HEK293 (cell line): ENCODE data around the gene ZNF84.

Source experiments
- HOXA7 ChIP-seq: sonication (generic); formaldehyde crosslinking; IDR thresholded peaks from 2 replicates; pipeline ENCODE4 v1.8.1; 2022; ENCODE audit warnings: missing genetic modification reagents, borderline replicate concordance
- HOXC10 ChIP-seq: sonication (generic); formaldehyde crosslinking; IDR thresholded peaks from 2 replicates; pipeline ENCODE4 v1.8.1; 2023; ENCODE audit warnings: mild to moderate bottlenecking, missing genetic modification reagents
- KLF10 ChIP-seq: fragments of 450-650 bp; IDR thresholded peaks from 2 replicates; pipeline ENCODE4 v1.5.1; 2018; ENCODE audit warnings: missing biosample characterization, mild to moderate bottlenecking, missing genetic modification characterization
- SALL2 ChIP-seq: fragments of 450-650 bp; formaldehyde crosslinking; IDR thresholded peaks from 2 replicates; pipeline ENCODE4 v1.5.0; 2017; ENCODE audit warnings: missing biosample characterization, mild to moderate bottlenecking, missing genetic modification characterization, borderline replicate concordance
- SP2 ChIP-seq: fragments of 450-650 bp; formaldehyde crosslinking; IDR thresholded peaks from 2 replicates; pipeline ENCODE4 v1.5.1; 2016; ENCODE audit warnings: missing biosample characterization, missing genetic modification characterization
- ZBTB48 ChIP-seq: fragments of 450-650 bp; formaldehyde crosslinking; IDR thresholded peaks from 2 replicates; pipeline ENCODE4 v1.5.1; 2016; ENCODE audit warnings: missing biosample characterization, missing genetic modification characterization
- ZFHX2 ChIP-seq: fragments of 450-650 bp; formaldehyde crosslinking; conservative IDR thresholded peaks from 2 replicates; pipeline ENCODE4 v1.5.1; 2016; ENCODE audit warnings: missing biosample characterization, missing genetic modification characterization
- ZNF174 ChIP-seq: fragments of 450-650 bp; formaldehyde crosslinking; IDR thresholded peaks from 2 replicates; pipeline ENCODE4 v1.5.0; 2017; ENCODE audit warnings: missing biosample characterization, mild to moderate bottlenecking, missing genetic modification characterization
- ZNF350 ChIP-seq: fragments of 450-650 bp; formaldehyde crosslinking; IDR thresholded peaks from 2 replicates; pipeline ENCODE4 v1.5.0; 2017; ENCODE audit warnings: missing biosample characterization, mild to moderate bottlenecking, missing genetic modification characterization
- ZNF366 ChIP-seq: fragments of 450-650 bp; formaldehyde crosslinking; conservative IDR thresholded peaks from 2 replicates; pipeline ENCODE4 v1.5.1; 2016; ENCODE audit warnings: missing biosample characterization, missing genetic modification characterization
- ZNF37A ChIP-seq: fragments of 450-650 bp; IDR thresholded peaks from 2 replicates; pipeline ENCODE4 v1.5.1; 2018; ENCODE audit warnings: missing biosample characterization, missing genetic modification characterization
- ZNF394 ChIP-seq: fragments of 450-650 bp; formaldehyde crosslinking; IDR thresholded peaks from 2 replicates; pipeline ENCODE4 v1.5.1; 2016; ENCODE audit warnings: missing biosample characterization, missing genetic modification characterization, mild to moderate bottlenecking, moderate library complexity, borderline replicate concordance
- ZNF544 ChIP-seq: fragments of 450-650 bp; formaldehyde crosslinking; IDR thresholded peaks from 2 replicates; pipeline ENCODE4 v1.5.0; 2017; ENCODE audit warnings: missing biosample characterization, missing genetic modification characterization
- ZNF549 ChIP-seq: fragments of 450-650 bp; IDR thresholded peaks from 2 replicates; pipeline ENCODE4 v1.5.1; 2018; ENCODE audit warnings: missing biosample characterization, missing genetic modification characterization, mild to moderate bottlenecking, inconsistent platforms, moderate library complexity
- ZNF560 ChIP-seq: fragments of 450-650 bp; formaldehyde crosslinking; IDR thresholded peaks from 2 replicates; pipeline ENCODE4 v1.5.1; 2017; ENCODE audit warnings: missing biosample characterization, missing genetic modification characterization, borderline replicate concordance
- ZNF660 ChIP-seq: fragments of 450-650 bp; IDR thresholded peaks from 2 replicates; pipeline ENCODE4 v1.5.1; 2018; ENCODE audit warnings: missing biosample characterization, mild to moderate bottlenecking, missing genetic modification characterization
- ZNF664 ChIP-seq: fragments of 450-650 bp; formaldehyde crosslinking; IDR thresholded peaks from 2 replicates; pipeline ENCODE4 v1.5.1; 2016; ENCODE audit warnings: missing biosample characterization, missing genetic modification characterization
- ZNF776 ChIP-seq: fragments of 450-650 bp; formaldehyde crosslinking; IDR thresholded peaks from 2 replicates; pipeline ENCODE4 v1.5.0; 2017; ENCODE audit warnings: missing biosample characterization, missing genetic modification characterization, borderline replicate concordance
- ZNF777 ChIP-seq: fragments of 450-650 bp; formaldehyde crosslinking; IDR thresholded peaks from 2 replicates; pipeline ENCODE4 v1.5.1; 2017; ENCODE audit warnings: missing biosample characterization, missing genetic modification characterization, borderline replicate concordance
- ZNF843 ChIP-seq: fragments of 450-650 bp; formaldehyde crosslinking; IDR thresholded peaks from 2 replicates; pipeline ENCODE4 v1.5.1; 2016; ENCODE audit warnings: missing biosample characterization, missing genetic modification characterization
- ZXDB ChIP-seq: fragments of 450-650 bp; formaldehyde crosslinking; IDR thresholded peaks from 2 replicates; pipeline ENCODE4 v1.5.1; 2016; ENCODE audit warnings: missing biosample characterization, missing genetic modification characterization
- TF ChIP-seq, protein P1 (sequence below): fragments of 450-650 bp; formaldehyde crosslinking; IDR thresholded peaks from 2 replicates; pipeline ENCODE4 v1.5.1; 2016; ENCODE audit warnings: missing biosample characterization, missing genetic modification characterization
- TF ChIP-seq, protein P2 (sequence below): fragments of 450-650 bp; formaldehyde crosslinking; IDR thresholded peaks from 2 replicates; pipeline ENCODE4 v1.5.1; 2016; ENCODE audit warnings: missing biosample characterization, missing genetic modification characterization
- TF ChIP-seq, protein P3 (sequence below): fragments of 450-650 bp; formaldehyde crosslinking; IDR thresholded peaks from 2 replicates; pipeline ENCODE4 v1.5.1; 2017; ENCODE audit warnings: missing biosample characterization, missing genetic modification characterization
- TF ChIP-seq, protein P4 (sequence below): fragments of 450-650 bp; formaldehyde crosslinking; conservative IDR thresholded peaks from 2 replicates; pipeline ENCODE4 v1.5.1; 2016; ENCODE audit warnings: low read depth, missing biosample characterization, missing genetic modification characterization
- TF ChIP-seq, protein P5 (sequence below): fragments of 450-650 bp; formaldehyde crosslinking; IDR thresholded peaks from 2 replicates; pipeline ENCODE4 v1.5.1; 2016; ENCODE audit warnings: missing biosample characterization, missing genetic modification characterization
- TF ChIP-seq, protein P6 (sequence below): fragments of 450-650 bp; formaldehyde crosslinking; IDR thresholded peaks from 2 replicates; pipeline ENCODE4 v1.5.1; 2016; ENCODE audit warnings: missing biosample characterization, missing genetic modification characterization, borderline replicate concordance

The ZNF84 gene

DNA sequence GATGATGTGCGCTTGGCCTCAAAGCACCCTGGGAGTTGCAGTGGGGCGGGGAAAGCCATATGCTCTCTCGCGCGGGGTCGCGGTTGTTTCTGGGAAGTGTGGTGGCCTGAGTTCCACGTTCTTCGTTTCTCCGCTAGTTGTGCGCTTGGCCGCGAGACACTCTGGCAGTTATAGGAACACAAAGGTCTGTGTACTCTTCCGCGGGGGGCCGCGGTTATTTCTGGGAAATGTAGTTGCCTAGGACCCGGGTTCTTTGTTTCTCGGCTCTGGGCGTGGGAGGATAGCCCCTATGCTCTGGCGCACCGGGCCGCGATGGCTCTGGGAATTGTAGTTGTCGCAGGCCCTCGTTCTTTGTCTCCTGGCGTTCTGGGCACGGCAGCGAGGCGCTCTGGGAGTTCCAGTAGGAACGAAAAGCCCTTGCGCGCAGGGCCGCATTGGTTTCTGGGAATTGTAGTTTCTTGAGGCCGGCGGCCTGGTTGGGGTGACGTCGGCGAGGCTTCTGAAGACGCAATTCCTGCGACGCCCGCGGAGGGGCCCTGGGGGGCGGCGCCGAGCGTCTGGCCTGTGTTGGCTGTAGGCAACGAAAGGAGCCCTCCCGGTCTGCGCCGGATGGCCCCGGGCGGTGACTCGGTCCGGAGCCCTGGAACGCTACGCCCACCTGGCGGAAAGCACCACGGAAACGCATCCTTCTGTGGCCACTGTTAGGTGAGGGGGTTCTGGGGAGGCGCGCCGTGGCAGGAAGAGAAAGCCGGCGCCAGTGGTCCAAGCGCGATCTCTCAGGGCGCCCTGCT, 43.3 kb downstream of the ZNF84 start, which contains the start of gene ZNF140 (continued):
- TF ChIP-seq KLF10, result peak; percentile 62; the same call in 1 of the 2 replicates
- TF ChIP-seq, protein P1, sequence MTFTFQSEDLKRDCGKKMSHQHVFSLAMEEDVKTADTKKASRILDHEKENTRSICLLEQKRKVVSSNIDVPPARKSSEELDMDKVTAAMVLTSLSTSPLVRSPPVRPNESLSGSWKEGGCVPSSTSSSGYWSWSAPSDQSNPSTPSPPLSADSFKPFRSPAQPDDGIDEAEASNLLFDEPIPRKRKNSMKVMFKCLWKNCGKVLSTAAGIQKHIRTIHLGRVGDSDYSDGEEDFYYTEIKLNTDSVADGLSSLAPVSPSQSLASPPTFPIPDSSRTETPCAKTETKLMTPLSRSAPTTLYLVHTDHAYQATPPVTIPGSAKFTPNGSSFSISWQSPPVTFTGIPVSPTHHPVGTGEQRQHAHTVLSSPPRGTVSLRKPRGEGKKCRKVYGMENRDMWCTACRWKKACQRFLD, result no peak
- TF ChIP-seq HOXA7 (CRISPR knock-in tag), result no peak
- TF ChIP-seq ZNF560 (tag by site-specific recombination), result no peak
- TF ChIP-seq, protein P2, sequence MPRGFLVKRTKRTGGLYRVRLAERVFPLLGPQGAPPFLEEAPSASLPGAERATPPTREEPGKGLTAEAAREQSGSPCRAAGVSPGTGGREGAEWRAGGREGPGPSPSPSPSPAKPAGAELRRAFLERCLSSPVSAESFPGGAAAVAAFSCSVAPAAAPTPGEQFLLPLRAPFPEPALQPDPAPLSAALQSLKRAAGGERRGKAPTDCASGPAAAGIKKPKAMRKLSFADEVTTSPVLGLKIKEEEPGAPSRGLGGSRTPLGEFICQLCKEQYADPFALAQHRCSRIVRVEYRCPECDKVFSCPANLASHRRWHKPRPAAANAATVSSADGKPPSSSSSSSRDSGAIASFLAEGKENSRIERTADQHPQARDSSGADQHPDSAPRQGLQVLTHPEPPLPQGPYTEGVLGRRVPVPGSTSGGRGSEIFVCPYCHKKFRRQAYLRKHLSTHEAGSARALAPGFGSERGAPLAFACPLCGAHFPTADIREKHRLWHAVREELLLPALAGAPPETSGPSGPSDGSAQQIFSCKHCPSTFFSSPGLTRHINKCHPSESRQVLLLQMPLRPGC (tag by site-specific recombination), result peak; percentile 40; the same call in 1 of the 2 replicates
- peak; percentile 37; the same call in 1 of the 2 replicates for TF ChIP-seq ZBTB48 (tag by site-specific recombination)
- peak; percentile 65 for TF ChIP-seq ZNF660 (tag by site-specific recombination)
- TF ChIP-seq ZNF174 (tag by site-specific recombination), result no peak
- TF ChIP-seq, protein P3, sequence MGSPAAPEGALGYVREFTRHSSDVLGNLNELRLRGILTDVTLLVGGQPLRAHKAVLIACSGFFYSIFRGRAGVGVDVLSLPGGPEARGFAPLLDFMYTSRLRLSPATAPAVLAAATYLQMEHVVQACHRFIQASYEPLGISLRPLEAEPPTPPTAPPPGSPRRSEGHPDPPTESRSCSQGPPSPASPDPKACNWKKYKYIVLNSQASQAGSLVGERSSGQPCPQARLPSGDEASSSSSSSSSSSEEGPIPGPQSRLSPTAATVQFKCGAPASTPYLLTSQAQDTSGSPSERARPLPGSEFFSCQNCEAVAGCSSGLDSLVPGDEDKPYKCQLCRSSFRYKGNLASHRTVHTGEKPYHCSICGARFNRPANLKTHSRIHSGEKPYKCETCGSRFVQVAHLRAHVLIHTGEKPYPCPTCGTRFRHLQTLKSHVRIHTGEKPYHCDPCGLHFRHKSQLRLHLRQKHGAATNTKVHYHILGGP (tag by site-specific recombination), result no peak
- TF ChIP-seq ZXDB (tag by site-specific recombination), result peak; percentile 65; the same call in 1 of the 2 replicates
- TF ChIP-seq, protein P4, sequence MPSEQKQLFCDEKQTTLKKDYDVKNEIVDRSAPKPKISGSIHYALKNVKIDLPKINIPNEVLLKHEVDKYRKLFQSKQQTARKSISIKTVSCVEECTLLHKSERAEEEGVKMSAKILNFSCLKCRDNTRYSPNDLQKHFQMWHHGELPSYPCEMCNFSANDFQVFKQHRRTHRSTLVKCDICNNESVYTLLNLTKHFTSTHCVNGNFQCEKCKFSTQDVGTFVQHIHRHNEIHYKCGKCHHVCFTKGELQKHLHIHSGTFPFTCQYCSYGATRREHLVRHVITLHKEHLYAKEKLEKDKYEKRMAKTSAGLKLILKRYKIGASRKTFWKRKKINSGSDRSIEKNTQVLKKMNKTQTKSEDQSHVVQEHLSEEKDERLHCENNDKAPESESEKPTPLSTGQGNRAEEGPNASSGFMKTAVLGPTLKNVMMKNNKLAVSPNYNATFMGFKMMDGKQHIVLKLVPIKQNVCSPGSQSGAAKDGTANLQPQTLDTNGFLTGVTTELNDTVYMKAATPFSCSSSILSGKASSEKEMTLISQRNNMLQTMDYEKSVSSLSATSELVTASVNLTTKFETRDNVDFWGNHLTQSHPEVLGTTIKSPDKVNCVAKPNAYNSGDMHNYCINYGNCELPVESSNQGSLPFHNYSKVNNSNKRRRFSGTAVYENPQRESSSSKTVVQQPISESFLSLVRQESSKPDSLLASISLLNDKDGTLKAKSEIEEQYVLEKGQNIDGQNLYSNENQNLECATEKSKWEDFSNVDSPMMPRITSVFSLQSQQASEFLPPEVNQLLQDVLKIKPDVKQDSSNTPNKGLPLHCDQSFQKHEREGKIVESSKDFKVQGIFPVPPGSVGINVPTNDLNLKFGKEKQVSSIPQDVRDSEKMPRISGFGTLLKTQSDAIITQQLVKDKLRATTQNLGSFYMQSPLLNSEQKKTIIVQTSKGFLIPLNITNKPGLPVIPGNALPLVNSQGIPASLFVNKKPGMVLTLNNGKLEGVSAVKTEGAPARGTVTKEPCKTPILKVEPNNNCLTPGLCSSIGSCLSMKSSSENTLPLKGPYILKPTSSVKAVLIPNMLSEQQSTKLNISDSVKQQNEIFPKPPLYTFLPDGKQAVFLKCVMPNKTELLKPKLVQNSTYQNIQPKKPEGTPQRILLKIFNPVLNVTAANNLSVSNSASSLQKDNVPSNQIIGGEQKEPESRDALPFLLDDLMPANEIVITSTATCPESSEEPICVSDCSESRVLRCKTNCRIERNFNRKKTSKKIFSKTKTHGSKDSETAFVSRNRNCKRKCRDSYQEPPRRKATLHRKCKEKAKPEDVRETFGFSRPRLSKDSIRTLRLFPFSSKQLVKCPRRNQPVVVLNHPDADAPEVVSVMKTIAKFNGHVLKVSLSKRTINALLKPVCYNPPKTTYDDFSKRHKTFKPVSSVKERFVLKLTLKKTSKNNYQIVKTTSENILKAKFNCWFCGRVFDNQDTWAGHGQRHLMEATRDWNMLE (tag by site-specific recombination), result peak; percentile 45; the same call in 1 of the 2 replicates
- TF ChIP-seq, protein P5, sequence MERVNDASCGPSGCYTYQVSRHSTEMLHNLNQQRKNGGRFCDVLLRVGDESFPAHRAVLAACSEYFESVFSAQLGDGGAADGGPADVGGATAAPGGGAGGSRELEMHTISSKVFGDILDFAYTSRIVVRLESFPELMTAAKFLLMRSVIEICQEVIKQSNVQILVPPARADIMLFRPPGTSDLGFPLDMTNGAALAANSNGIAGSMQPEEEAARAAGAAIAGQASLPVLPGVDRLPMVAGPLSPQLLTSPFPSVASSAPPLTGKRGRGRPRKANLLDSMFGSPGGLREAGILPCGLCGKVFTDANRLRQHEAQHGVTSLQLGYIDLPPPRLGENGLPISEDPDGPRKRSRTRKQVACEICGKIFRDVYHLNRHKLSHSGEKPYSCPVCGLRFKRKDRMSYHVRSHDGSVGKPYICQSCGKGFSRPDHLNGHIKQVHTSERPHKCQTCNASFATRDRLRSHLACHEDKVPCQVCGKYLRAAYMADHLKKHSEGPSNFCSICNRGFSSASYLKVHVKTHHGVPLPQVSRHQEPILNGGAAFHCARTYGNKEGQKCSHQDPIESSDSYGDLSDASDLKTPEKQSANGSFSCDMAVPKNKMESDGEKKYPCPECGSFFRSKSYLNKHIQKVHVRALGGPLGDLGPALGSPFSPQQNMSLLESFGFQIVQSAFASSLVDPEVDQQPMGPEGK (tag by site-specific recombination), result peak; percentile 98
- peak; percentile 13; the same call in 1 of the 2 replicates for TF ChIP-seq ZNF843
- no peak for TF ChIP-seq ZNF366 (tag by site-specific recombination)
- TF ChIP-seq, protein P6, sequence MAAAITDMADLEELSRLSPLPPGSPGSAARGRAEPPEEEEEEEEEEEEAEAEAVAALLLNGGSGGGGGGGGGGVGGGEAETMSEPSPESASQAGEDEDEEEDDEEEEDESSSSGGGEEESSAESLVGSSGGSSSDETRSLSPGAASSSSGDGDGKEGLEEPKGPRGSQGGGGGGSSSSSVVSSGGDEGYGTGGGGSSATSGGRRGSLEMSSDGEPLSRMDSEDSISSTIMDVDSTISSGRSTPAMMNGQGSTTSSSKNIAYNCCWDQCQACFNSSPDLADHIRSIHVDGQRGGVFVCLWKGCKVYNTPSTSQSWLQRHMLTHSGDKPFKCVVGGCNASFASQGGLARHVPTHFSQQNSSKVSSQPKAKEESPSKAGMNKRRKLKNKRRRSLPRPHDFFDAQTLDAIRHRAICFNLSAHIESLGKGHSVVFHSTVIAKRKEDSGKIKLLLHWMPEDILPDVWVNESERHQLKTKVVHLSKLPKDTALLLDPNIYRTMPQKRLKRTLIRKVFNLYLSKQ, result no peak
- TF ChIP-seq ZNF664 (tag by site-specific recombination), result no peak
- 0 out of 2 replicates have a peak, but pooled peaks have one; percentile 33 for TF ChIP-seq ZNF394 (tag by site-specific recombination)
- TF ChIP-seq HOXC10 (CRISPR knock-in tag), result no peak
- peak; percentile 61 for TF ChIP-seq SP2
- no peak for TF ChIP-seq ZNF350
- TF ChIP-seq ZNF37A (tag by site-specific recombination), result no peak
- TF ChIP-seq ZNF777 (tag by site-specific recombination), result no peak
- TF ChIP-seq ZFHX2, result peak; percentile 87
- TF ChIP-seq ZNF544 (tag by site-specific recombination), result no peak
- TF ChIP-seq ZNF776 (tag by site-specific recombination), result no peak
- TF ChIP-seq ZNF549 (tag by site-specific recombination), result no peak
- TF ChIP-seq SALL2 (tag by site-specific recombination), result no peak
